Uterus (tissue), 2 donors: ENCODE data around the gene BLOC1S3.

Experiments
- POLR2A ChIP-seq, 2 donors: fragments of 450-650 bp; IDR thresholded peaks; one replicate each; pipeline ENCODE4 v1.6.1; 2016; ENCODE audit warnings: antibody characterized with exemption in 2 of 2, mild to moderate bottlenecking in 1 of 2, moderate library complexity in 1 of 2
- TF ChIP-seq, protein P1 (sequence below), 4 experiments: fragments of 200-600 bp in 2 of 4; fragments of 450-650 bp in 2 of 4; sonication (generic) in 2 of 4; IDR thresholded peaks; one replicate each; pipeline ENCODE4 v1.5.1; 2016 to 2019; ENCODE audit warnings: antibody characterized with exemption in 4 of 4, mild to moderate bottlenecking in 2 of 4, moderate library complexity in 1 of 4

DNA sequence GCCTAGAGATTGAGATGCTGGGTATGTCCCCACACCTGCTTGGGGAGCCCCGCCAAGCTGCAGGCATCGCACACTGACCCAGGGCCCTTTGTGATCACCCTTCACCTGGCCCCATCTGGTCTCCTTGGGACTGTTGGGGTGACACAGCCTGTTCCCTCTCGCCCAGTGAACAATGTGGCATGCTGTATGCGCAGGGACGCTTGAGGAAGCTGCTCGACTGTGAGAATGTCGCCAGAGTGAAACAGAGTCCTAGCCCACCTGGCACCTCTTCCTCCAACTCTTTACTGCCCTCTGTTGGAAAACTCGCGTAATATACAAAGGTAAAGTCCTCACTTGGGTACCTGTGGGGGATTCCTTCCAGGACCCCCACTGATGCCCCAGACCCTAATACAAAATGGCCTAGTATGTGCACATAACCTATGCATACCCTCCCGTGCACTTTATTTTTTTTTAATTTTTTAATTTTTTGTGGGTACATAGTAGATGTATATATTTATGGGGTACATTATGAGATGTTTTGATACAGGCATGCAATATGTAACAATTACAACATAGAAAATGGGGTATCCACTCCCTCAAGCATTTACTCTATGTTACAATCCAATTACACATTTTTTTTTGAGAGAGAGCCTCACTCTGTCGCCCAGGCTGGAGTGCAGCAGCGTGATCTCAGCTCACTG, 9.0 kb downstream of the BLOC1S3 start:
- TF ChIP-seq POLR2A (IDR thresholded peaks at IDR 0.05), result no peak
- TF ChIP-seq, protein P1, sequence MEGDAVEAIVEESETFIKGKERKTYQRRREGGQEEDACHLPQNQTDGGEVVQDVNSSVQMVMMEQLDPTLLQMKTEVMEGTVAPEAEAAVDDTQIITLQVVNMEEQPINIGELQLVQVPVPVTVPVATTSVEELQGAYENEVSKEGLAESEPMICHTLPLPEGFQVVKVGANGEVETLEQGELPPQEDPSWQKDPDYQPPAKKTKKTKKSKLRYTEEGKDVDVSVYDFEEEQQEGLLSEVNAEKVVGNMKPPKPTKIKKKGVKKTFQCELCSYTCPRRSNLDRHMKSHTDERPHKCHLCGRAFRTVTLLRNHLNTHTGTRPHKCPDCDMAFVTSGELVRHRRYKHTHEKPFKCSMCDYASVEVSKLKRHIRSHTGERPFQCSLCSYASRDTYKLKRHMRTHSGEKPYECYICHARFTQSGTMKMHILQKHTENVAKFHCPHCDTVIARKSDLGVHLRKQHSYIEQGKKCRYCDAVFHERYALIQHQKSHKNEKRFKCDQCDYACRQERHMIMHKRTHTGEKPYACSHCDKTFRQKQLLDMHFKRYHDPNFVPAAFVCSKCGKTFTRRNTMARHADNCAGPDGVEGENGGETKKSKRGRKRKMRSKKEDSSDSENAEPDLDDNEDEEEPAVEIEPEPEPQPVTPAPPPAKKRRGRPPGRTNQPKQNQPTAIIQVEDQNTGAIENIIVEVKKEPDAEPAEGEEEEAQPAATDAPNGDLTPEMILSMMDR (IDR thresholded peaks at IDR 0.05), result peak in 3 of 4 experiments; percentile 11 to 29 (median 23)
